GM18909 (cell line): ENCODE measurements around the gene MLH3.
"Not testable (repeated sequence)": the region's sequence is repeated elsewhere in the genome, so short reads cannot be mapped to it uniquely, and the experiment has no call there.

Experiments
- ATAC-seq: cut with Tn5 transposase; IDR thresholded peaks from one replicate; pipeline ENCODE4 v1.9.1; 2021; ENCODE audit warnings: mild to moderate bottlenecking; ENCODE audit not compliant: unreplicated experiment, poor library complexity

The MLH3 gene

GRCh38 chr14:75067765-75068164 is 16.5 kb upstream of the MLH3 start:
- not testable (repeated sequence) for ATAC-seq

GRCh38 chr14:75067212-75067611 is 15.9 kb upstream of the MLH3 start:
- no peak for ATAC-seq

- no peak for ATAC-seq
Observed at GRCh38 chr14:75066691-75067090, 15.4 kb upstream of the MLH3 start.

GRCh38 chr14:75064205-75064567 is 12.9 kb upstream of the MLH3 start:
- ATAC-seq: peak; percentile 5

GRCh38 chr14:75063491-75064204 is 12.4 kb upstream of the MLH3 start, which contains the start of gene ACYP1:
TSS of gene ACYP1 (minus strand) at chr14:75064024. CDS start at chr14:75063553, 471 bp downstream.
- peak; percentile 98 for ATAC-seq

GRCh38 chr14:75063013-75063412 is 11.7 kb upstream of the MLH3 start:
- peak; percentile 12 for ATAC-seq

GRCh38 chr14:75060420-75060819 is 9.2 kb upstream of the MLH3 start:
- no peak for ATAC-seq

- ATAC-seq: no peak
Observed at GRCh38 chr14:75059642-75060041, 8.4 kb upstream of the MLH3 start.

- no peak for ATAC-seq
Observed at GRCh38 chr14:75054421-75054820, 3.2 kb upstream of the MLH3 start.

- ATAC-seq: no peak
Observed at GRCh38 chr14:75053396-75054291, 2.4 kb upstream of the MLH3 start.

- no peak for ATAC-seq
Observed at GRCh38 chr14:75051556-75051899, 261 bp upstream of the MLH3 start.

GRCh38 chr14:75049731-75050201 is 1.5 kb downstream of the MLH3 start:
- no peak for ATAC-seq

- ATAC-seq: no peak
Observed at GRCh38 chr14:75049136-75049535, 2.1 kb downstream of the MLH3 start.

- no peak for ATAC-seq
Observed at GRCh38 chr14:75048101-75048500, 3.2 kb downstream of the MLH3 start.

- ATAC-seq: no peak
Observed at GRCh38 chr14:75047506-75047905, 3.8 kb downstream of the MLH3 start.

- ATAC-seq: no peak
Observed at GRCh38 chr14:75046899-75047298, 4.4 kb downstream of the MLH3 start.

- no peak for ATAC-seq
Observed at GRCh38 chr14:75046275-75046674, 5.0 kb downstream of the MLH3 start.

GRCh38 chr14:75044752-75045151 is 6.5 kb downstream of the MLH3 start:
- no peak for ATAC-seq

GRCh38 chr14:75044322-75044721 is 6.9 kb downstream of the MLH3 start:
- no peak for ATAC-seq

- no peak for ATAC-seq
Observed at GRCh38 chr14:75042035-75042434, 9.2 kb downstream of the MLH3 start.

- no peak for ATAC-seq
Observed at GRCh38 chr14:75041613-75042012, 9.7 kb downstream of the MLH3 start.
